A172 (cell line): Measurements from ENCODE around the gene SUCLA2. TPM values are rescaled to one million over a fixed set of nuclear protein-coding genes. Genes with fewer than 3 reads are reported as not detected.
"Not testable (repeated sequence)": the region's sequence is repeated elsewhere in the genome, so short reads cannot be mapped to it uniquely, and the experiment has no call there.

Source experiments
- DNase-seq: peaks from one replicate; pipeline ENCODE4 v3.0.0-alpha.2; 2015; ENCODE audit warnings: low spot score
- total RNA-seq: library from RNA; depleted of rRNA; stranded (reverse); fragments of >200 nt; shearing (Covaris generic); gene quantifications from 2 replicates; pipeline ENCODE4 v1.2.3, GENCODE V29; 2014

SUCLA2 gene
- total RNA-seq, 1 experiment from 2014 or later: 74.4 TPM

GRCh38 chr13:47991859-47992258, 9.2 kb downstream of the SUCLA2 start:
- no peak for DNase-seq

DNA sequence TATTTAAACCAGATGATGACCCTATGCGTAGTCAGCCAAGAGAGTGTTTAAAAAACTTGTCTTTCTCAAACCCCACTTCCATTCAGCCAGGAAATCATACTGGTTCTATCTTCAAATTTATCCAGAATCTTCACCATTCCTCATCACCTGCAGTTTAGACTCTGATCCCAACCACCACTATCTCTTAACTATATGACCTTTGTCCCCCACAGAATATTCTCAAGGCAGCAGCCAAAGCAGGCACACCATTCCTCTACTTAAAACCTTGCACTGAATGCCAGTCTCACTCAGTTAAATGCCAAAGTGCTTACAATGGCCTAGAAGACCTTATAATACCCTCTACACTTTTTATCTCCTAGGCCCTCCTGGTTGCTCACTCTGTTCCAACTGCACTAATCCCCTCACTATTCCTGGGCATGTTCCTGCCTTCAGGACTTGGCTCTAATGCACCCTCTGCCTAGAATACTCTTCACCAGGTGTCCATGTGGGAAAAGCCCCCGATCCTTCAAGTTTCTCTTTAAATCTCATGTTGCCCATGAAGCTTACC, 10.1 kb downstream of the SUCLA2 start:
- DNase-seq: no peak

GRCh38 chr13:47990427-47990826, 10.6 kb downstream of the SUCLA2 start:
- no peak for DNase-seq

GRCh38 chr13:47983070-47983469, 18.0 kb downstream of the SUCLA2 start:
- no peak for DNase-seq

DNA sequence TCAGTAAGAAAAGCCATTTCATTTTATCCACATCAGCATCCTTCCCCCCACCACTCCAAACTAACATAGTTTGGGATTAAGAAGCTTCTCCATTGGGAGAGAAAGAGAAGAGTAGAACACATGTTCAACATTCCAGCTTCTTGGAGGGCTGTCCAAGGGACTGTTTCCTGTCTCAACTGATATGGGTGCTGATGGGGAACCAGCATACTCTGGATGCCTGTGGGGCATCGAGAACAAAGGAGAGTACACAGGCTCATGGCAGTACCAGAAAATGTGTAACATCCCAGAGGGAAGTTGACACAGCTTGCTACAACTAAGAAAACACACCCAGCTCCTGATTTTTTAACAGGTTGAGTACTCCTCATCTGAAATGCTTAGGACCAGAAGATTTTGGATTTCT, 24.7 kb downstream of the SUCLA2 start:
- no peak for DNase-seq

DNA sequence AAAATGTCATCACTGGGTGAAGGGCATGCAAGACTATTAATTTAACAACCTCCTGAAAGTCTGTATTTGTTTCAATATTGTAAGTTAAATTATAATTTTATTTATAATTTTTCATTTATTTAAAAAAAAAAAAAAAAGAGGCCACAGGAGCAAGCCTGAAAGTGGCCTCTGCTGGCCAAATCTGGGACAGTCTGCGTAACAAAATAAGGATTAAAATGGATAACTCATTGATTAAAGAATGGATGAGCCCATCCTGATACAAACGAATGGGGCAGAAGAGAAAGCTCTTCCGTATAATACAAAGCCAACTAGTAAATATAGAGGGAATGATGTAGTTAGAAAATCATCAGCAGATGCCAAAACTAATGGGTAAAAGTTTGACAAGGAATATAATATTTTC, 36.2 kb downstream of the SUCLA2 start:
- no peak for DNase-seq

DNA sequence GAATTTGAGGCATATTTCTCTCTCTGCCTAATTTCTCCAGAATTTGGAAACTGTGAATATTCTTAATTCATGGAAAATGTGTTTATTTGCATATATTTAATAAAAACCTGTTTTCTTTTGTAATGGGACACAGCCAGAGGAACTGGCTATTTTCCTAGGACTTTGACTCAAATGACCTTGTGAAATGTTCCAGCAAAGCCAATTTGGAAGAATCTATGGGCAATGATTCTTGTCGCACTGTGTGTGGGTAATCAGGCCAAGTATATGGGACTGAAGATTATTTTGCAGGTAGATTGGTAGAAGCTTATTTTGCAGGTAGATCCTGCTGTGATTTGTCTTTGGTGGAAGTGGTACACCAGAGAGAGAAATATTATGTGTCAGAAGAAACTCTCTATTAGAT, 38.8 kb downstream of the SUCLA2 start:
- no peak for DNase-seq

GRCh38 chr13:47959468-47960247, 41.4 kb downstream of the SUCLA2 start:
- DNase-seq: no peak

- DNase-seq: no peak
Observed at GRCh38 chr13:47957073-47957472, 44.0 kb downstream of the SUCLA2 start.

- DNase-seq: no peak
Observed at GRCh38 chr13:47955836-47956235, 45.2 kb downstream of the SUCLA2 start.

DNA sequence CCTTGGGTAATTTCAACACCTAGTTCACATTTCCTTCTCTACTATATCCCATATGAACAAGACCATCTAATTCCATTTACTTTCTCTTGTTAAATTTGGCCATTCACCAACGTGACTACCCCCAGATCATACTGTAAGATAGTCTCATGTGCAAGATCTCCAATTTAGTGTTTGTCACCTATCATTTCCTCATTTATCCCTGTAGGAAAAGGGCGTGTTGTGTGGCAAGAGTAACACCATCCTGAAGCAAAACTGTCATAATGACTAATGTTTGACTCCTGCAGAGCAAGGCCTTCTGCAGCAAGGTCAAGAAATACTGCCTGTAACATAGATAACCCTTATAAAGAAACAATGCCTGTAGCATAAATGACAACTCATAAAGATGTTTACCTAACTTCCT, 51.3 kb downstream of the SUCLA2 start:
- no peak for DNase-seq

DNA sequence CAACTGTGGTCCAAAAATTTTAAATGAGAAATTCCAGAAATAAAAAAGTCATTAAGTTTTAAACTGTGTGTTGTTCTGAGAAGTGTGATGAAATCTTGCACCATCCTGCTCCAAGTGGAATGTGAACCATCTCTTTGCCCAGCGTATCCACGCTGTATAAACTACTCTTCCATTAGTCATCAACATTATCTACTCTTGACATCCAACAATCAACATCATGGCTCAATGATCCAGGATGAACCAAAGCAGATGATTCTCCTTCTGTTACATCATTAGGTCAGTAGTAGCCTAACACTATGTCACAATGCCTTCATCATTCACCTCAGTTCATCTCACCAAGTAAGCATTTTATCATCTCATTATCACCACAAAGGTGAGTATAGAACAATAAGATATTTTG, 55.3 kb downstream of the SUCLA2 start:
- DNase-seq: no peak

- DNase-seq: not testable (repeated sequence)
Observed at GRCh38 chr13:47945146-47945545, 55.9 kb downstream of the SUCLA2 start.

GRCh38 chr13:47934371-47934770, 66.7 kb downstream of the SUCLA2 start:
- DNase-seq: no peak

- DNase-seq: no peak
Observed at GRCh38 chr13:47932950-47933923, 67.8 kb downstream of the SUCLA2 start.

DNA sequence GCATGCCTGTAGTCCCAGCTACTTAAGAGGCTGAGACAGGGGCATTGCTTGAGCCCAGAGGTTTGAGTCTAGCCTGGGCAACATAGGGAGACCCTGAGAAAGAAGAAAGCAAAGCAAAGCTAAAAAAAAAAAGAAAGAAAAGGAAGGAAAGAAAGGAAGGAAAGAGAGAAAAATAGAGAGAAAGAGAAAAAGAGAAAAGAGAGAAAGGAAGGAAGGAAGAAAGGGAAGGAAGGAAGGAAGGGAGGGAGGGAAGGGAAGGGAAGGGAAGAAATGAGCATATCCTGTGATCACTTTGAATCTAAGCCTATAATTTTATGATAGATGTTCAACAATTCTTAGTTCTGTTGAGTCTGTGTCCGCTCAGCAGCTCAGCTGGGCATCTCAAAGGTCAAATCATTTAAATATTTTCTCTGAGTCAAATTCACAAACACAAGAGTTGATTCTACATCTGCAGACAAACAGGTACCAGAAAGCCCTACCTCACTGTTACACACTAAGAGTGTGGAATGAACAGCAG, 70.4 kb downstream of the SUCLA2 start:
- no peak for DNase-seq

DNA sequence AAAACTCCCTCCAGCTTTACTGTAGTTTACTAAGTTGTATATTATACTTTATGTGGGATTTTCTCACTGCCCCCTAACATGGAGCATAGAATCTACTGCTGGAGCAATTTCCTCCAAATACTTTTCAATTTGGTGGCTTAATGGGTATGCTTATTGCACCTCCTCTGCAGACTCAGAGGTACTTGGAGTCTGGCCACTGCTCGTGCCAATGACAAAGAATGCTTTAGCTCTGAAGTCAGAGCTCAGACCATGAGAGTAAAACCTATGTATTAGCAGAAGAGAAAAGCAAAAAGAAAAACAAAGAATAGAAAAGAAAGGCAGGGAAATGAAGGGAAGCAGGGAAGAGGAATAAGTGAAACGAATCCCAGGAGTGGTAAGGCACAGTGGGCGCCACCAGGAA, 71.9 kb downstream of the SUCLA2 start:
- no peak for DNase-seq

- DNase-seq: no peak
Observed at GRCh38 chr13:47917022-47917574, 84.0 kb downstream of the SUCLA2 start.

- no peak for DNase-seq
Observed at GRCh38 chr13:47908197-47908902, 92.7 kb downstream of the SUCLA2 start.

- no peak for DNase-seq
Observed at GRCh38 chr13:47904891-47905290, 96.2 kb downstream of the SUCLA2 start.

GRCh38 chr13:47904241-47904640, 96.8 kb downstream of the SUCLA2 start:
- DNase-seq: peak; percentile 92
